ENCODE data around the gene KIF26B. TPM values are rescaled to one million over a fixed set of nuclear protein-coding genes. Genes with fewer than 3 reads are reported as not detected.

KIF26B gene
- total RNA-seq, 1 donor from 2014 or later, result 5.1 TPM

- no peaks in the 10 kb centered on the region for H3K4me1 Mint-ChIP-seq (ENCODE audit: low read depth)
Observed at GRCh38 chr1:245143849-245144248, 10.9 kb upstream of the KIF26B start.

GRCh38 chr1:245148069-245148468 is 6.7 kb upstream of the KIF26B start:
- TF ChIP-seq CTCF (IDR thresholded peaks at IDR 0.05; ENCODE audit: unreplicated experiment), result no peak
- no peak overlapping the region for H3K27ac Mint-ChIP-seq
- peaks cover 20% of the 10 kb centered on the region for H3K27me3 Mint-ChIP-seq
- H3K4me3 Mint-ChIP-seq (ENCODE audit: low read depth), result no peak overlapping the region
- no peaks in the 10 kb centered on the region for H3K4me1 Mint-ChIP-seq (ENCODE audit: low read depth)
- no peak for DNase-seq (ENCODE audit: low spot score, unreplicated experiment)
- H3K36me3 Mint-ChIP-seq (ENCODE audit: insufficient read depth), result no peaks in the 10 kb centered on the region
- H3K9me3 Mint-ChIP-seq (ENCODE audit: low read depth), result no peaks in the 10 kb centered on the region

More at GRCh38 chr1:245143849-245144248, 10.9 kb upstream of the KIF26B start:
- Mint-ChIP-seq H3K27ac (no peak overlapping the region), H3K9me3 (ENCODE audit: low read depth) (no peaks in the 10 kb centered on the region), H3K27me3 (peaks cover 10% of the 10 kb centered on the region), H3K36me3 (ENCODE audit: insufficient read depth) (no peaks in the 10 kb centered on the region), H3K4me3 (ENCODE audit: low read depth) (no peak overlapping the region)
- no peak for DNase-seq (ENCODE audit: low spot score, unreplicated experiment)
- TF ChIP-seq CTCF (IDR thresholded peaks at IDR 0.05; ENCODE audit: unreplicated experiment), result no peak

GRCh38 chr1:245148861-245149260 is 5.9 kb upstream of the KIF26B start:
- no peak overlapping the region for H3K27ac Mint-ChIP-seq
- H3K4me3 Mint-ChIP-seq (ENCODE audit: low read depth), result no peak overlapping the region
- H3K9me3 Mint-ChIP-seq (ENCODE audit: low read depth), result no peaks in the 10 kb centered on the region

GRCh38 chr1:245153081-245153551 is 1.7 kb upstream of the KIF26B start:
- TF ChIP-seq CTCF (IDR thresholded peaks at IDR 0.05; ENCODE audit: unreplicated experiment), result peak; percentile 88
- Mint-ChIP-seq H3K9me3 (ENCODE audit: low read depth) (no peaks in the 10 kb centered on the region), H3K4me1 (ENCODE audit: low read depth) (peaks cover 10% of the 10 kb centered on the region), H3K36me3 (ENCODE audit: insufficient read depth) (no peaks in the 10 kb centered on the region), H3K4me3 (ENCODE audit: low read depth) (peak overlapping the region; percentile 78), H3K27ac (peak overlapping the region; percentile 80), H3K27me3 (peaks cover 22% of the 10 kb centered on the region)
- DNase-seq (ENCODE audit: low spot score, unreplicated experiment), result peak; percentile 51

More at GRCh38 chr1:245148861-245149260, 5.9 kb upstream of the KIF26B start:
- no peaks in the 10 kb centered on the region for H3K36me3 Mint-ChIP-seq (ENCODE audit: insufficient read depth)
- no peak for TF ChIP-seq CTCF (IDR thresholded peaks at IDR 0.05; ENCODE audit: unreplicated experiment)
- no peak for DNase-seq (ENCODE audit: low spot score, unreplicated experiment)
- peaks cover 2% of the 10 kb centered on the region for H3K4me1 Mint-ChIP-seq (ENCODE audit: low read depth)
- H3K27me3 Mint-ChIP-seq, result peaks cover 25% of the 10 kb centered on the region

GRCh38 chr1:245153552-245154428 is 995 bp upstream of the KIF26B start:
- Mint-ChIP-seq H3K36me3 (ENCODE audit: insufficient read depth) (no peaks in the 10 kb centered on the region), H3K4me1 (ENCODE audit: low read depth) (peaks cover 10% of the 10 kb centered on the region), H3K27me3 (peaks cover 27% of the 10 kb centered on the region), H3K27ac (peak overlapping the region; percentile 80), H3K4me3 (ENCODE audit: low read depth) (peak overlapping the region; percentile 78), H3K9me3 (ENCODE audit: low read depth) (no peaks in the 10 kb centered on the region)
- peak; percentile 34 for DNase-seq (ENCODE audit: low spot score, unreplicated experiment)
- TF ChIP-seq CTCF (IDR thresholded peaks at IDR 0.05; ENCODE audit: unreplicated experiment), result no peak

All from progenitor cell of endocrine pancreas (in vitro differentiated cells).